Measurements from ENCODE around the gene MAP2K2. TPM values are rescaled to one million over a fixed set of nuclear protein-coding genes. Genes with fewer than 3 reads are reported as not detected.

MAP2K2 gene
- total RNA-seq, 5 donors from 2014 or later (not counting 1 experiment from before 2014, with no cell fraction given) = 101 to 152 (median 141) TPM

GRCh38 chr19:4089946-4090345, 34.0 kb downstream of the MAP2K2 start:
- Histone ChIP-seq H3K4me3 (ENCODE audit: control insufficient read depth in 1 of 2, extremely low read depth in 1 of 2, low read length in 1 of 2) (no peak overlapping the region), H3K27ac (ENCODE audit: low read length) (peak overlapping the region; percentile 74), H3K4me1 (ENCODE audit: control insufficient read depth in 1 of 2, extremely low read depth in 1 of 2, insufficient read depth in 2 of 2, low read length in 2 of 2) (peaks cover 31 to 51% of the 10 kb centered on the region in 2 experiments), H3K27me3 (replicated peaks in 1 of 2; ENCODE audit: control insufficient read depth in 2 of 2, extremely low read depth in 1 of 2, insufficient read depth in 2 of 2, low read length in 1 of 2) (no peaks in the 10 kb centered on the region), H3K9me3 (no peaks in the 10 kb centered on the region), H3K36me3 (ENCODE audit: control insufficient read depth in 2 of 2, extremely low read depth in 1 of 2, insufficient read depth in 1 of 2, low read length in 1 of 2) (peaks cover 10 to 11% of the 10 kb centered on the region in 2 donors)
- no peak for DNase-seq
- Mint-ChIP-seq H3K27me3 (no peaks in the 10 kb centered on the region), H3K27ac (peak overlapping the region; percentile 95 to 96), H3K4me1 (peaks cover 35 to 52% (median 44%) of the 10 kb centered on the region in 3 donors), H3K9me3 (no peaks in the 10 kb centered on the region), H3K36me3 (no peaks in the 10 kb centered on the region), H3K4me3 (peak overlapping the region in 1 of 3 donors; percentile 73)
- no peak for ATAC-seq (replicated peaks in 1 of 4)
- 85% methylated on average over 22 of the region's 22 CpGs for WGBS (ENCODE audit: insufficient coverage)
- CTCF ChIA-PET = interaction anchor here in 1 of 2 donors (1.5 kb wide), 1 partner anchor 14 kb away, joined by 5 read pairs; no protein-coding TSS in a partner anchor
- POLR2A ChIA-PET = no interaction called here

- Histone ChIP-seq H3K4me3 (ENCODE audit: control insufficient read depth in 1 of 2, extremely low read depth in 1 of 2, low read length in 1 of 2) (peak overlapping the region in 1 of 2 donors; percentile 39), H3K4me1 (ENCODE audit: control insufficient read depth in 1 of 2, extremely low read depth in 1 of 2, insufficient read depth in 2 of 2, low read length in 2 of 2) (peaks cover 33 to 56% of the 10 kb centered on the region in 2 experiments), H3K36me3 (ENCODE audit: control insufficient read depth in 2 of 2, extremely low read depth in 1 of 2, insufficient read depth in 1 of 2, low read length in 1 of 2) (peaks cover 6 to 7% of the 10 kb centered on the region in 2 donors), H3K9me3 (no peaks in the 10 kb centered on the region), H3K27ac (ENCODE audit: low read length) (peak overlapping the region; percentile 74), H3K27me3 (replicated peaks in 1 of 2; ENCODE audit: control insufficient read depth in 2 of 2, extremely low read depth in 1 of 2, insufficient read depth in 2 of 2, low read length in 1 of 2) (no peaks in the 10 kb centered on the region)
- 15% methylated on average over 17 of the region's 26 CpGs for WGBS (ENCODE audit: insufficient coverage)
- Mint-ChIP-seq H3K27me3 (no peaks in the 10 kb centered on the region), H3K36me3 (no peaks in the 10 kb centered on the region), H3K4me3 (peak overlapping the region; percentile 41 to 73 (median 59)), H3K9me3 (no peaks in the 10 kb centered on the region), H3K27ac (peak overlapping the region; percentile 95 to 96), H3K4me1 (peaks cover 39 to 57% (median 49%) of the 10 kb centered on the region in 3 donors)
- ChIA-PET POLR2A (interaction anchor here (0.6 to 1.0 kb wide), 4 partner anchors 20 to 259 kb away, joined by 5 to 6 read pairs (median 5); partner anchors contain the start of gene ZBTB7A (in 1 of the 2)), CTCF (interaction anchor here in 1 of 2 donors (0.7 to 1.5 kb wide), 5 partner anchors 15 to 1058 kb away, joined by 3 to 7 read pairs (median 5); no protein-coding TSS in a partner anchor)
- ATAC-seq (replicated peaks in 1 of 4) (peak; percentile 58 to 74 (median 64)), DNase-seq (peak in 25 of 35 experiments; percentile 10 to 68 (median 31))
Measured at GRCh38 chr19:4089400-4089908, 34.5 kb downstream of the MAP2K2 start.

- H3K36me3 ChIP-seq (ENCODE audit: control insufficient read depth in 2 of 2, extremely low read depth in 1 of 2, insufficient read depth in 1 of 2, low read length in 1 of 2) = peaks cover under 1 to 4% of the 10 kb centered on the region in 2 donors
- ATAC-seq (replicated peaks in 1 of 4) = peak; percentile 73 to 77 (median 74)
- H3K9me3 Mint-ChIP-seq = no peaks in the 10 kb centered on the region
- H3K36me3 Mint-ChIP-seq = no peaks in the 10 kb centered on the region
- ChIA-PET CTCF (interaction anchor here in 1 of 2 donors (0.7 to 1.5 kb wide), 5 partner anchors 15 to 1058 kb away, joined by 3 to 7 read pairs (median 5); no protein-coding TSS in a partner anchor), POLR2A (interaction anchor here (0.6 to 1.0 kb wide), 6 partner anchors 20 to 694 kb away, joined by 5 to 12 read pairs (median 5); partner anchors contain the start of gene ZBTB7A (in 1 of the 2))
- WGBS (ENCODE audit: insufficient coverage) = 10% methylated on average over 2 of the region's 2 CpGs
- peak overlapping the region; percentile 95 to 96 for H3K27ac Mint-ChIP-seq
- no peaks in the 10 kb centered on the region for H3K27me3 ChIP-seq (replicated peaks in 1 of 2; ENCODE audit: control insufficient read depth in 2 of 2, extremely low read depth in 1 of 2, insufficient read depth in 2 of 2, low read length in 1 of 2)
- H3K4me1 ChIP-seq (ENCODE audit: control insufficient read depth in 1 of 2, extremely low read depth in 1 of 2, insufficient read depth in 2 of 2, low read length in 2 of 2) = peaks cover 38 to 60% of the 10 kb centered on the region in 2 experiments
- peaks cover 43 to 59% (median 51%) of the 10 kb centered on the region in 3 donors for H3K4me1 Mint-ChIP-seq
- no peaks in the 10 kb centered on the region for H3K9me3 ChIP-seq
- peak overlapping the region; percentile 41 to 73 (median 59) for H3K4me3 Mint-ChIP-seq
- peak overlapping the region in 1 of 2 donors; percentile 39 for H3K4me3 ChIP-seq (ENCODE audit: control insufficient read depth in 1 of 2, extremely low read depth in 1 of 2, low read length in 1 of 2)
- no peaks in the 10 kb centered on the region for H3K27me3 Mint-ChIP-seq
- peak overlapping the region; percentile 74 for H3K27ac ChIP-seq (ENCODE audit: low read length)
- DNase-seq = peak in 33 of 35 experiments; percentile 23 to 82 (median 48)
Measured at GRCh38 chr19:4088975-4089374, 34.9 kb downstream of the MAP2K2 start.

DNA sequence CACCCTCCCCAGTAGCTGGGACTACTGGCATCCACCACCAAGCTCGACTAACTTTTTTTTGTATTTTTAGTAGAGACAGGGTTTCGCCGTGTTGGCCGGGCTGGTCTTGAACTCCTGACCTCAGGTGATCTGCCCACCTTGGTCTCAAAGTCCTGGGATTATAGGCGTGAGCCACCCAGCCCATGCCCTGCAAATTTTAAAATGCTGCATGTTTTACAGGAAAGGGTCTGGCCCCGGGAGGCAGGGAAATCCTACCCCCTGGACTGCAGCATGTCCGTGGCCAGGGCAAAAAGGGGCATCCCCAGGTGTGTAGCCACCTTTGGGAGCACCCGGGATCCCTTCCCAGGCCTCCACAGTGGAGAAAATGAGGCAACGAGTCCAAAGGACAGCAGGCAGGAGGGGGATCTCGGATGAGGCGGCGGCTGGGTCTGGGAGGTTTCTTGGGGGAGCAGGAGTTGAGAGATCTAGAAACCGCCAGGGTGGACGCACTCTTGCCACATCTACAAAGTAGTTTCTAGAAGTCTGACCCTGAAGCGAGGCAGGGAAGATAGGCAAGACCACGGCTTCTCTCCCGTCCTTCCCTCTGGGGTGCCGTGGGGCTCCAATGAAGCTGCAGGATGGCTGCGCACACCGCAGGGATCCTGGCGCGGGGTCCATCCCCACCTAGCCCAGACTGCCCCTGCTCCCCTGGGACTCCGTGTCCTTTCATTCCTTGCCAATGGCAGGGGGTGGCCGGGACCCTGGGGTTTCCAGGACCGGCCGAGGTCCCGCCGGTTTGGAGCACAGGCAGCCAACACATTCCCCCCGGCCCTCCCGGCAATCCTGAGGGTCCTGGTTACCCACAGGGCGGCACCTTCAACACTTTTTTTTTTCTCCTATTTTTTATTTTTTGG, 35.9 kb downstream of the MAP2K2 start:
- peaks cover 51 to 63% (median 59%) of the 10 kb centered on the region in 3 donors for H3K4me1 Mint-ChIP-seq
- no peaks in the 10 kb centered on the region for H3K27me3 ChIP-seq (replicated peaks in 1 of 2; ENCODE audit: control insufficient read depth in 2 of 2, extremely low read depth in 1 of 2, insufficient read depth in 2 of 2, low read length in 1 of 2)
- H3K4me1 ChIP-seq (ENCODE audit: control insufficient read depth in 1 of 2, extremely low read depth in 1 of 2, insufficient read depth in 2 of 2, low read length in 2 of 2) = peaks cover 43 to 70% of the 10 kb centered on the region in 2 experiments
- peak overlapping the region in 1 of 2 donors; percentile 38 for H3K4me3 ChIP-seq (ENCODE audit: control insufficient read depth in 1 of 2, extremely low read depth in 1 of 2, low read length in 1 of 2)
- H3K27ac ChIP-seq (ENCODE audit: low read length) = peak overlapping the region; percentile 42
- no peak for DNase-seq
- H3K9me3 Mint-ChIP-seq = no peaks in the 10 kb centered on the region
- POLR2A ChIA-PET = interaction anchor here in 1 of 2 donors (0.7 kb wide), 2 partner anchors 104 to 693 kb away, joined by 5 to 12 read pairs; no protein-coding TSS in a partner anchor
- peak overlapping the region; percentile 59 to 73 (median 64) for H3K4me3 Mint-ChIP-seq
- WGBS (ENCODE audit: insufficient coverage) = 95% methylated on average over 15 of the region's 31 CpGs
- no peaks in the 10 kb centered on the region for H3K27me3 Mint-ChIP-seq
- peaks cover 0 to 4% of the 10 kb centered on the region in 2 donors for H3K36me3 ChIP-seq (ENCODE audit: control insufficient read depth in 2 of 2, extremely low read depth in 1 of 2, insufficient read depth in 1 of 2, low read length in 1 of 2)
- no peaks in the 10 kb centered on the region for H3K9me3 ChIP-seq
- peak overlapping the region; percentile 95 to 96 for H3K27ac Mint-ChIP-seq
- CTCF ChIA-PET = interaction anchor here in 1 of 2 donors (0.6 kb wide), 1 partner anchor 275 kb away, joined by 6 read pairs; no protein-coding TSS in a partner anchor
- no peak for ATAC-seq (replicated peaks in 1 of 4)
- H3K36me3 Mint-ChIP-seq = no peaks in the 10 kb centered on the region

DNA sequence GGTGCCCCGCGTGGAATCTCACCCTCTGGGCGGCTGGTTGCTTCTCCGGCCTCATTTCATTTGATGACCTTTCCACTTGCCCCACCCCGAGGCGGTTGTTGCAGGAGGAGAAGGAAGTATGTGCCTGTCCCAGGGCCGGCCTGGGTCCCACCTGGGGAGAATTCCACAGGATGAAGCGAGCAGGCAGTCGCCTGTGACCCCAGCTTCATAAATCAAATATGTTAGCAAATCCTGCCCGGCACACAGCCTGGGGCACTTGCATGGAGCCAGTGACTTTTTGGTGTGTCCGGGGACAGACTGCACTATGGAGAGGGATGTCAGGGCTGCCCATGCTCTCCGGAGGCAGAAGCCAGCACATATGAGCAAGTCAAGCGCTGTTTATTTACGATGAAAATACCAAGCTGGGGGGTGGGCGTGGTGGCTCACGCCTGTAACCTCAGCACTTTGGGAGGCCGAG, 37.5 kb downstream of the MAP2K2 start:
- Mint-ChIP-seq H3K4me3 (peak overlapping the region in 1 of 3 donors; percentile 73), H3K9me3 (no peaks in the 10 kb centered on the region), H3K4me1 (peaks cover 53 to 70% (median 64%) of the 10 kb centered on the region in 3 donors), H3K36me3 (no peaks in the 10 kb centered on the region), H3K27ac (peak overlapping the region; percentile 83 to 84), H3K27me3 (no peaks in the 10 kb centered on the region)
- DNase-seq = no peak
- ChIA-PET CTCF (interaction anchor here in 1 of 2 donors (0.7 kb wide), 2 partner anchors 13 to 268 kb away, joined by 3 read pairs; no protein-coding TSS in a partner anchor), POLR2A (interaction anchor here in 1 of 2 donors (0.6 kb wide), 1 partner anchor 87 kb away, joined by 8 read pairs; no protein-coding TSS in a partner anchor)
- Histone ChIP-seq H3K27ac (ENCODE audit: low read length) (peak overlapping the region; percentile 18), H3K9me3 (no peaks in the 10 kb centered on the region), H3K4me3 (ENCODE audit: control insufficient read depth in 1 of 2, extremely low read depth in 1 of 2, low read length in 1 of 2) (no peak overlapping the region), H3K27me3 (replicated peaks in 1 of 2; ENCODE audit: control insufficient read depth in 2 of 2, extremely low read depth in 1 of 2, insufficient read depth in 2 of 2, low read length in 1 of 2) (no peaks in the 10 kb centered on the region), H3K4me1 (ENCODE audit: control insufficient read depth in 1 of 2, extremely low read depth in 1 of 2, insufficient read depth in 2 of 2, low read length in 2 of 2) (peaks cover 43 to 84% of the 10 kb centered on the region in 2 experiments), H3K36me3 (ENCODE audit: control insufficient read depth in 2 of 2, extremely low read depth in 1 of 2, insufficient read depth in 1 of 2, low read length in 1 of 2) (peaks cover 0 to 4% of the 10 kb centered on the region in 2 donors)
- no peak for ATAC-seq (replicated peaks in 1 of 4)
- 83% methylated on average over 7 of the region's 17 CpGs for WGBS (ENCODE audit: insufficient coverage)

Data from T-cell (primary cell).